CD4-positive, alpha-beta T cell treated with Interleukin-6 at 100 ng/mL for 8 hours (primary cell): ENCODE results near the gene NUP35.
A peak's percentile ranks its signal among the peaks of the same experiment; 100 is the strongest.

Experiments used
- DNase-seq: peaks from one replicate; pipeline ENCODE4 v3.0.0-alpha.2; 2020; ENCODE audit warnings: mixed read lengths, low spot score

NUP35 gene, protein sequence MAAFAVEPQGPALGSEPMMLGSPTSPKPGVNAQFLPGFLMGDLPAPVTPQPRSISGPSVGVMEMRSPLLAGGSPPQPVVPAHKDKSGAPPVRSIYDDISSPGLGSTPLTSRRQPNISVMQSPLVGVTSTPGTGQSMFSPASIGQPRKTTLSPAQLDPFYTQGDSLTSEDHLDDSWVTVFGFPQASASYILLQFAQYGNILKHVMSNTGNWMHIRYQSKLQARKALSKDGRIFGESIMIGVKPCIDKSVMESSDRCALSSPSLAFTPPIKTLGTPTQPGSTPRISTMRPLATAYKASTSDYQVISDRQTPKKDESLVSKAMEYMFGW

DNA sequence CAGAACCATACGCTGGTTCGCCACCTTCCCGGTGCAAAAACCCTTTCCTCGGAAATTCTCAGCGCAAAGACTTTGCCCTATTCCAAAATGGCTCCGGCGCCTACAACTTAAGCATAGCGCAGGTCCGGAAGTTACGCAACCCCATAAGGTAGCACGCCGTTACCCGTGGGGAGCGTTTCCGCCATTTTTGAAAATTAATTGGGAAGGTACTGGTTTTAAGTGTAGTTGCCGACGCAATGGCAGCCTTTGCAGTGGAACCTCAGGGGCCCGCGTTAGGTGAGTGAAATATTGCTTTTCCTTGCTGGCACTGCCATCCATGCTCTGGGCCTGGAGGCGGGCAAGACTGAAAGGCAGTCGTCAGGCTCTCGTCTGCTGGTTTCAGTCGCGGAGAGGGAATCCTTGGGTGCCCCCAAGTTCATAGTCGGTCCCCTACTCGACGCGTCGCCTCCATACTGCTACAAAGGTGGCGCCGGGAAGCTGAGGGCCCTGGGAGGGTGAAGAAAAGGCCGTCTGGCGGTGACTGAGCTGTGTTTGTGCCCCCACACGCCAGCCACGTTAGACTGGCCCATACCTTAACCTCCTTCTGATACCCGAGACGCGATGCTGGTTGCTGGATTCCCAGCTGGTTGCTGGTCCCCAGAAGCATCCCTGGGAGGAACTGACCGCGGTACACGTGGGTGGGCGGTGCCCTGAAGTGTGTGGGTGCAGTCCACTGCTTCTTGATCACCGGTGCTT, at the start of gene NUP35:
NUP35 (plus strand) TSS at position 222 of the 735 bp plus-strand sequence; CDS start at position 237, 15 bp downstream.
- peak; percentile 80 for DNase-seq

DNA sequence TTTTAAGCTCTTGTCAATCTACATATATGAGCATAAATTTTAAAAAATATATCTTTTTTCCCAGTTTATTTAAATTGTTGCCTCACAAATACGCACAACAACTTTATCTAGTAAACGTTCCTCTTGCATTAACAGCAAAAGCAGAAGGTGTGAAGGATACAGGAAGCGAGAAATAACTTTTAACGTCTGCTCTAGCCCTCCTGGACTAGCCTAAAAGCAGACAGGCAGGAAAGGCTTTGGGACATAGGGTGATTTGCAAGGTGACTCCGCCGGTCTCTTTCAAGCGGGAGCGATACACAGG, 46.1 kb upstream of the NUP35 start:
- DNase-seq: peak; percentile 1

DNA sequence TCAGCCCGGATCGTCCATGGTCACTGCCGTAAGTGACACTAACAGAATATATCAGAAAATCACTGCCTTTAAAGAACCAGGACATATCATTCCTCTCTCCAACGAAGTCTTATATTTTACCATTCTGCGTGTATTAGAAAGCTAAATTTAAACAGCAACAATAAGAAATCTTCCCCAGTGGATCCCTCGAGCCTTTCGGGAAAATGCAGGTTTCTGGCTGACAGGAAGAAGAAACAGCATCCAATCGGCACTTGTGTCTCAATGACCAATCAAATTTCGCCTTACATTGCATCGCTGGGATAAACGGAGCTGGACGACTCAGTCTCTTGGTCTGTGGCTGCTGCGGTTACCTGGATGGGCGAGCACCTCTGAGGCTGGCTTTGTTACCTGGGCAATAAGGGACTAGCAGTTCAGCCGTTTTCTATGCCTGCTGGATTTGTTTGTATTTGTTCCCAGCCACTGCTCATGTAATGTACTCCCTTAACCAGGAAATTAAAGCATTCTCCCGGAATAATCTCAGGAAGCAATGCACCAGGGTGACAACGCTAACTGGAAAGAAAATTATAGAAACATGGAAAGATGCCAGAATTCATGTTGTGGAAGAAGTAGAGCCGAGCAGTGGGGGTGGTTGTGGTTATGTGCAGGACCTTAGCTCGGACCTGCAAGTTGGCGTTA, 45.6 kb upstream of the NUP35 start, which contains the start of gene DUSP19:
DUSP19 (plus strand) TSS at position 284 of the 675 bp plus-strand sequence; CDS start at position 471, 187 bp downstream.
- DNase-seq: peak; percentile 82

DNA sequence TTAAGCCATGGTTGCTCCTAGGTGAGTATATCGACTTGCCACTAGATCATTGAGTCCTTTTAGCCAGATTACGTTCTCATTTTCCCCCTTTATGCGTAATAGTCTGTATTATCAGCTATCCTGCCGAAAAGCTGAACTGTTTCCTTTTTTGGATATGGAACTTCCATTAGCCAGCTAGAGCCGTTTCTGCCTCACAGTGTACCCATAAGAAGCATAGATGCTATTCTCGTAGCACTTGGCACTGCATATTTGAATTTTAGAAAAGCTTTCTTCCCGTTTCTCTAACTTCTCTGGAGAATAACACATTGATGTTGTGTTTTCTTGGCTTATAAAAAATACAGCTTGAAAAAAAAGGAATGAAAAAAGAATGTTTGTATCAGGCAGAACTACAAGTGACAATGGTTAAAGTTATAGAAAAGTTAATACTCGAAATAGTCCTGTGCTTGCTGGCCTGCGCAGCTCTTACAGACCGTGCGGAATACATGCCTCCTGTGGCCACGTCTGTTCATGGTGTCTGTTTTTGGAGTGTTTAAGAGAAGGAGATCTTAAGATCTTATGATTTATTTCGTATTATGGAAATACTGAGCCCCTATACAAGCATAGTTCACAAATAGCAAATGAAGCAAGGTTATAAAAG, 45.0 kb upstream of the NUP35 start:
- no peak for DNase-seq

DNA sequence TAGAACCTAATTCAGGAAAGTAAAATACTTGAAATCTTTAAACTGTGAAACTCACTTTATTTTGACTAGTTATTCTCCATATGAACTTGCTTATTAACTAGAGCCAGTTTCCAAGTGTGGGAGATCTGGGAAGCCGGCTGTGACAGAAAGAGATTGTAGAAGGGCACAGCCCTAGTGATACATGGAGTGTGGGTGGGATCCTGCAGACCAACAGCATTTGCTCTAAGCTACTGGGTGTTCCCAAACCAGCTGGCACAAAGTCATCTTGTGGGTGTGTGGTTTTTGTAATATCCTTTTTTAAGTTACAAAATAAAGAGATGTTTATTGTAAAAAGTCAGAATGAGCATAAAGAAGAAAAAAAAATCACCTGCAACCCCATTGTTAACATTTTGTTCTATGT, 42.3 kb upstream of the NUP35 start:
- DNase-seq: no peak

DNA sequence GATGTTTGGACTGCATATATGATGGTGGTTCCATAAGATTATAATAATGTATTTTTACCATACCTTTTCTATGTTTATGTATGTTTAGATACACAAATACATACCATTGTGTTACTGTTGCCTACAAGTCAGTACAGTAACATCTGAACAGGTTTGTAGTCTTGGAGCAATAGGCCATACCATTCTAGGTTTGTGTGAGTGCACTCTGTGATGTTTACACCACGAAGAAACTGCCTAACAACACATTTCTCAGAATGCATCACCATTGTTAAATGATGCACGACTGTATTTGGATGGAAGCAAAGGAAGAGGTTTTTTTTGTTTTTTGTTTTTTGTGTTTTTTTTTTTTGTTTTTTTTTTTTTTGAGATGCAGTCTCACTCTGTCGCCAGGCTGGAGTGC, 36.2 kb upstream of the NUP35 start:
- no peak for DNase-seq

DNA sequence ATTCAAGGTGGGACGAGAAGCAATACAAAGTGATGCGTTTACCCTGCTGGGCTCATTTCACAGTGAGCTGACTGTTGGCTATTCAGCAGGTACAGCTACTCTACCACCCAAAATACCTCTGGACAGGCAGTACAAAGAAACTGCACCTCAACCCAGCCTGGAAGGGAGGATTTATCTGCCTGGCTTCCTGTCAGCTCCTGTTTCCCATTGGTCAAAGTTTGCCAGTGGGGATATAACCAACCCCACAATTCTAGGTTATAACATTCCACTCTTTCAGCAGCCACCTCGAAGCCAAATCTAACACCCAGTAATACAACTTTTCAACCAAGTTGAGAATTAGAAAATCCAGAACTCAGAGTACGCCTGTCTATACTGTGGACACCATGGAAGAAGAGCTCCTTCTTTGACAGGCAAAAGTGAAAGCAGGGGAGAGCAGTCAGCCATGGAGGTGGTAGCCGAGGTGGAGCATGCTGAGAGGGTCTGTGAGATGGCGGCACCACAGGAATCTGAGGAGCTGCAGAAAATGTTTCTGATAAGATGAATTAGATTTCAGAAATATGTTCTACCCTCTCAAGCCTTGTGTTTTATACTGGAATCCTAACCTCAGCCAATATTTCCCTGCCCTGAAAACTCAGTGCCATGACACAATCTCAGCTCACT, 34.9 kb upstream of the NUP35 start:
- no peak for DNase-seq

DNA sequence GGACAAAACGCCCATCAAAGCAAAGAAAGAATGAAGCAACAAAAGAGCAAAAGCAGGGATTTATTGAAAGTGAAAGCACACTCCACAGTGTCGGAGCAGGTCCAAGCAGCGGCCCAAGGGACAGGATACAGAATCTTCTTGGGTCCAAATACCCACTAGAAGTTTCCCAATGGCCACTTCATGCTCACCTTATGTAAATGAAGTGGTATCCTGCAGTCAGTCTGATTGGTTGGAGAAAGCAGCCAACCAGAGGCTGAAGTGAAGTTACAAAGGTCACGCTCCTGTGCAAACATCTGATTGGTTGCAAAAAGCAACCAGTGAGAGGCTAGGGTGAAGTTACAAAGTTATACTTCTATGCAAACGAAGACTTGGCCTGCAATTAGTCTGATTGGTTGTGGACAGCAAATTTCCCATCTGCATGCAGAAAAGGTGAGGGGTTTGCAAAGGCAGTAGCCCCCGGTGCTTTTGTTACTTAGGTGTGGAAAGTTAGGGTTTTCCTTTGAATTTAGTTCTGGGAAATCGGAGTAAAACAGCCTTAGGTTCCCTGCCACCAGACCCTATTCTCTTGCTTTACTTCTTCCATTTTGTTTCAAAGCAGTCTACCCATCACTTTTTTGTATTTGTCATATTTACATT, 32.8 kb upstream of the NUP35 start:
- DNase-seq: no peak

DNA sequence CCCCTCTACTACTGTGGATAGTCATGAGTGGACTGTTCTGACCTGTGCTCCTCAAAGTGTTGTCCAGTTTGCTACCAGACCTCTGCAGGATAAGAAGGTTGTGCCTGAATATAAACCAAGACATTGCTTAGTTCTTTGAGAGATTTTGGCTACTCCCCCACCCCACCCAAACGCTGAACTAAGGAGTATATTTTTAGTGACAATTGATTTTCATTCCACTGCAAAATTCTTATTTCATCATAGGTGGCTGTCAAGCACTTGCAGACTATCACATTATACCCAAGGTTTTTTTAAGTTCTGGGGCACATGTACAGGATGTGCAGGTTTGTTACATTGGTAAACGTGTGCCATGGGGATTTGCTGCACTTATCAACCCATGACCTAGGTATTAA, 32.3 kb upstream of the NUP35 start:
- no peak for DNase-seq

DNA sequence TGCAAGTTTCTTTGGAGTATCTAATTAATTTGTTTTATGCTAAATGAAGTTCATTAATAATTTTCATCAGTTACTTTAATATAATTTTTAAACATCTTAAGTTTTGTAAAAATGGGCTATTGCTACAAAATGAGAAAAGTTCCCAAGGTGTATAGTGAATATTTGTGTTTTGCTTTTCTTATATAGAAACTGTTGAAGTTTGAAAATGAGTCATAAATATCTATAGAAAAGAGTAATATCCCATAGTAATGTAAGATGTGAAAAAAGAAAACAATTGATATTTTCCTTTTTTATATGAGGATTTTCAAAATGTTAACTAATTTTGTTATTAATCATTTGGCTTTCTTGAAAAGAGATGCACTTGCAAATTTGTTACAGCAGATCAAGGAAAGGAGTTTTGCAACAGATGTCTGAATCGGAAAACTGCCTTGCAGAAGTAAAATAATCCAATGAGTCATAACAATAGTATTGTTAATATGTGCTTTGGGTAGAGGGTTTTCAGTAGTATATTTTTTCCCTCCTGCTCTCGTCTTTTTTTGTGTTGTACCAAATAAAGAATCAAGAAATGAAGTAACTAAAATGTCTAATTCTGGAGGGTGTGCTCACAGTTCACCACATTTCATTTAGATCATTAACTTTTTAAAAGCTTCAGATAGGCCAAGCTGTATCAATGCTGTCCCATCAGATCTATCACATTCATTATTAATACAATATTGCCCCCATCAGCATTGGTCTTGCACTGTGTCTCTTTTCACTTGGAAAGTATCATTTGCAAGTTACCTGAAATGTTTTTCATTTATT, 30.2 kb upstream of the NUP35 start:
- DNase-seq: no peak

DNA sequence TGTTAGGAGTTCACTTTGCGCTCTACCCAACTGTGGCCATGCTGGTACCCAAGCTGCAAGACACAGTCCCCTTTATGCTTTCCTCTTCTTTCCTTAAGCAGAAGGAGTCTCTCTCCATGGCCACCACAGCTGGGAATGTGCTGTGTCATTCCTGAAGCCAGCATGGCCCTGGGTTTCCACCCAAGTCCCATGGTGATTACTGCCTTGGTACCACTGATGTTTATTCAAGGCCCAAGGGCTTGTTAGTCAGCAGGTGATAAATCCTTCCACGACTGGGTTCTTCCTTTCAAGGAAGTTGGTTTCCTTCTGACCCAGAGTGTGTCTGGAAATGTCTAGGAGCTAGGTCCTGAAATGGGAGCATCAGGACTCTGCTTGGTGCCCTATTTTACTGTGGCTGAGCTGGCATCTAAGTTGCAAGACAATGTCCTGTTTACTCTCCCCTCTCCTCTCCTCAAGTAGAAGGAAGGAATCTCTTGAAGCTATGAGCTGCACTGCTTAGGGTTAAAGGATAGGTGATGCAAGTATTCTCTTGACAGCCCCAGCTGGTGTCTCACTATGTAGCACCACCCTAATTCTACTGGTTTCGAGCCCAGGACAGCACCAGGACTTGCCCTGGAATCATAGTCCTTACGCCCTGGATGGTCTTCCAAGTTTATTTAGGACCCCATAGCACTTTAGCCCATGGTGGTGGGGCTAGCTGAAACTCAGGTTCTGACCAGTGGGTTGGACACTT, 18.7 kb upstream of the NUP35 start:
- DNase-seq: no peak

DNA sequence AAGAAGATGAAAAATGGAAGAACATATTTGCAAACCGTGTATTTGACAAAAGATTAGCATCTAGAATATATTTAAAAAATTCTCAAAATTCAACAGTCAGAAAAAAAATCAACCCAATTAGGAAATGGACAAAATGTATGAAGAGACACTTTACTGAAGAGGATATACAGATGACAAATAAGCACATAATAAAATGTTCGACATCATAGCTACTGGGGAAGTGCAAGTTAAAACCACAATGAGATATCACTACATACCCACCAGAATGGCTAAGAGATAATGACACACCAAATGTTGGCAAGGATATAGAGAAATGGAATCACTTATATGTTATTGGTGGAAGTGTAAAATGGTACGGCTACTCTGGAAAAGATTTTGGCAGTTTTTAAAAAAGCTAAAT, 11.7 kb upstream of the NUP35 start:
- no peak for DNase-seq

DNA sequence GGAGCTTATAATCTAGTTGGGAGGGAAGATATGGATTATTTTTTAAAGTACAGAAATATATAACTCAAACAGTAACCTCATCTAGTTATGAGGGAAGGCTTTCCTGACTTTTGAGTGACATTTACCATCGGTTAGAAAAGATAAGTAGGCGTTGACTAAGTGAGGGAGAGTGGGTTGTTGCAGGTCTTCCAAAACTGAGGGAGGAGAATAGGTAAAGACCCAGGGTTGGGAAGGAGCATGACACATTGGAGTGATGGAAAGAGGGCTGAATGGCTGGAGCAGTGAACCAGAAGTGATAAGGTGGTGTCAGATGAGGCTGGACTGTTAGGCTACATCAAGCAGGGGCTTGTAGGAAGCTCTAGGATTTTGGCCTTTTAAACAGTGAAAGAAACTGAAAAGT, 10.6 kb upstream of the NUP35 start:
- DNase-seq: no peak

DNA sequence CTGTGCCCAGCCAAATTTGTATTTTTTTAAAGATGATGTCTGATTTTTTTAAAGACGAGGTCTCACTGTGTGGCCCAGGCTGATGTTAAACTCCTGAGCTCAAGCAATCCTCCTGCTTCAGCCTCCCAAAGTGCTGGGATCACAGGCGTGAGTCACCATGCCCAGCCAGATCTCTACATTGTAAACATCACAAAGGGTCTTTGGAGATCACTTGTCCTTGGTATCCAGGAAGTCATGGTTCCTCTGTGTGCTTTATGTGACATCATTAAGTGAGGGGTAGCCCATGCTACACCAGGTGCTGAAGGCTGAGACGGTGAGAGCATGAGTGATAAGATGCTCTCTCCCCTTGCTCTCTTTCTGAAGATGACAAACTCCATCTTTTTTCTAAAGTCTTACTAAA, 7.0 kb upstream of the NUP35 start:
- DNase-seq: no peak

DNA sequence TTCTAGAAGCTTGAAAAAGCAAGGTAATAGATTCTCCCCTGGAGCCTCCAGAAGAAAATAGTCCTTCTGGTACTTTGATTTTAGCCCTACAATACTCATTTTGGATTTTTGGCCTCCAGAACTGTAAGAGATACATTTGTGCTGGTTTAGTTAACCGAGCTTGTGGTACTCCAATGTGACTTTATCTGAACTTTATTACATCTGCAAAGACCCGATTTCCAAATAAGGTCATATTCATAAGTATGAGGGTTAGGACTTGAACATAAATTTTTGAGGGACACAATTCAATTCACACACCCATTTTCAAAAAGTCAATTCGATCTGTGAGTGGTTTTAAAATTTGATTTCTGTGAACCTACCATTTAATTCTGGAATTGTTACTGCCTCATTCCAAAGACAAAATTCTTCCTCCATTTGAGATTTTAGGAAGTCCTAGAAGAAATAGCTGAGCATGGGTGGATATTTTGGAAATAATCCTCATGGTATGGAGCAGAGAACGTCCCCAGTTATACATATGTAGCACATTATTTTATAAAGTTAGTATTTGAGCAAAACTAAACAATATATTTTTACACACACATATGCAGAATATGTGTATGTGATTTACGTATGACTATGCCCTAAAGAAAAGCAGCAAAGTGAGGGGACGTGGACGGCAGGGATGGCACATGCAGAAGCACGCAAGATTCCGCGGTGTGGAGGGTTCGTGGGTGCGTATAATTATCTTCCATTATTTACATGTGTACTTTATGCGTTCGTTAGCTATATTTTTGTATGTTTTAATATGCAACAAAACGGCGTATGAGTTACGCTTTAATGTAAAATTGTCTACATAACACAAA, 905 bp upstream of the NUP35 start:
- DNase-seq: no peak

DNA sequence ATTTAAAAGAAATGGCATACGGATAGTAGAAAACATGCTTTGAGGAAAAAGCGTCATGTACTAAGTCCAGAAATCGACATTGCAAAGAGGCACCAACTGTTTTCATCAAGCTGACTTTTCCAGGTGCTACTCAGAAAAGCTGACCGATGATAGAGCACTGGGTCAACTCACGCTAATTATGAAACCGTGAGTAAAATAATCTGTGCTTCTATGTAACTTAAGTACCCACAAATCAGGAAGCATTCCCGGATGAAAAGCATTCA, 353 bp upstream of the NUP35 start:
- no peak for DNase-seq

DNA sequence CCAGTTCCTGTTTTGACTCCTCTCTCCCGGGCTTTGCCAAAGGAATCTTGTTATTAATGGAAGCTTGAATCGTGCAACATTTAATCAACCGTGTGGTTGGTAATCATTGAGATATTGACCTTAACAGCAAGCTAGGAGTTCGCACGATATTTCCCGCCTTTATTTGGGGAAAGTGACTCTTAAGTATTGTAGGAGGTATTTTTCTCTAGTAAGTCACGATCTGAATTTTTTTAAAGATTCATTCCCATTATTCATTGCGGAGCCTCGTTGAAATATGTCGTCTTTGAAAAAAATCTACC, 663 bp downstream of the NUP35 start:
- DNase-seq: no peak

DNA sequence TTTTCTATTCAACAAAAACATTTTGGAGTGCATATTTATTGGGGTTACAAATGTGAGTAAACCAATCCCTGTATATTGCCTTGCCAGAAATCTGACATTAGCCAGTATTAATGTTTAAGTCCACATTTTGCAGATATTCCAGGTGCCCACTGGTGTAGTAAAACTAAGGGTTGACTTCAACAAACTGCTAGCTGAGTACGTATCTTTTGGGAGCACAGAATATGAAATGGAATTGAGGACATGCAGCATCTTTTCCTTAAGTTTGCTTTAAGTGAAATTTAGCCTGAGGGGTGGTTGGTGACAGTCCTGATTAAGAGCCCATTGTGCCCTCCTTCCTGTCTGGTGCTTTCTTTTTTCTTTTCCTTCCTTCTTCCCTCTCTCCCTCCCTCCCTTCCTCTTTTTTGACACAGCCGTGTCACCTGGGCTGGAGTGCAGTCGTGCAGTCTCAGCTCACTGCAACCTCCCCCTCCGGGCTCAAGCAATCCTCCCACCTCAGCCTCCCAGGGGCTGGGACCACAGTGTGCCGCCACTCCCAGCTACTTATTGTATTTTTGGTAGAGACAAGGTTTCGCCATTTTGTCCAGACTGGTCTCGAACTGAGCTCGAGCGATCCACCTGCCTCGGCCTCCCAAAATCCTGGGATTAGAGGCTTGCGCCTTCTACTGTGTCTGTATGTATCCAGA, 1.6 kb downstream of the NUP35 start:
- DNase-seq: no peak

DNA sequence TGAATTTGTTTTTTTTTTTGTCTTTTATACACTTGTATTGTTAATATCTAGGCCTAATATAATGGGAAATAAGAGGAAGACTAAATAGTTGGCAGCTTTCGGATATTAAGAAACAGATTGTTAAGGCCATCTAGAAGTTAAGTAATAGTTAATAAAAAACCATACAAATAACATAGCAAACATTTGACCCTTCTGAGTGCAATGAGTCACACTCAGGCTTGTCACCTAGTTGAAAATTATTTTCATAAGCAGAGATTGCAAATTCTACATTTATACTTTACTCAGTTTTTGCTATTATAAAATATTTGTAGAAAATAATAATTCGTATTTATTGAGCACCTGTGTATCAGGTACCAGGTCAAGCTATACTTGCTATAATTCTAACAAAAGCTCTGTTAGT, 2.4 kb downstream of the NUP35 start:
- no peak for DNase-seq
